ENCODE measurements around the gene INPP5A.

DNA sequence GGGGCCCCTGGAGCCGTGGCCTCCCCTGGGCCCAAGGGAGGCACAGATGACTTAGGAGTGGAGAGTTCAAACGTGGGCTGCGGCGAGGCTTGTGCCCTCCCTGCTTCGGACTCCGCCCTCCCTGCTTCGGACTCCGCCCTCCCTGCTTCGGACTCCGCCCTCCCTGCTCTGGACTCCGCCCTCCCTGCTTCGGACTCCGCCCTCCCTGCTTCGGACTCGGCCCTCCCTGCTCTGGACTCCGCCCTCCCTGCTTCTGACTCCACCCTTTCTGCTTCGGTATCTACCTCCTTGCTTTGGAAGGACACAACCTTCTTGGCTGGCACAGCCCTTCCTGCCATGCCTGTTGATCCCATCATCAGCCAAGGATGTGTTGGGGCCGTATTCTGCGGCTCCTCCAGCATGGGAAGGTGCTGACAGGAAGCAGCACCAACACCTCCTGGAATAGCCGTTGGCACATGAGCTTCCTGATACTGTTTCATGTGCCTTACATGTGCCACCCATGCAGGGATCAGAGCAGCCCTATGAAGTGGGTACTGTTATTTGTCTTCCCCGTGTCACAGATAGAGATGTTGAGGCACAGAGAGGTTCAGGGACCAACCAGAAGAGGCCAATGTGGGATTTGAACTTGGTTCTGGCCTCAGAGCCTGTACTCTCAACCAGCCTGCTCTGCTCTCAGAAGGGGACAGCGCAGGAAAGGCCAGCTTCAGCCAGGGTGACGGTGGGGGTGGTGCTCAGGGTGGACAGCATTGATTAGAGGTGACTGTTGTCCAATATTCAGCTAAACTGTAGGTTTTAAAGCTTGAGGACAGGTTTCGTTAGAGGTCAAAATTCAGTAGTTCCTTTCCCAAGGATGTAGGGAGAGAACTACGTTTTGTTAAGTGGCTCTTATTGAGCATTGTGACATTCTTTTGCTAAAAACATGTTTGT lies 133.9 kb downstream of the INPP5A start:
- TF ChIP-seq CTCF (CRISPR knock-in tag; IDR thresholded peaks at IDR 0.05) (no peak), ZBTB26 (CRISPR knock-in tag; IDR thresholded peaks at IDR 0.05; ENCODE audit: borderline replicate concordance) (no peak), MAX (IDR thresholded peaks at IDR 0.05) (no peak), HNRNPL (IDR thresholded peaks at IDR 0.05; ENCODE audit: low read depth, low read length) (no peak), CBX1 (IDR thresholded peaks at IDR 0.05; ENCODE audit: low read depth) (no peak), ZNF850 (CRISPR knock-in tag; conservative IDR thresholded peaks at IDR 0.05) (no peak), ZNF549 (CRISPR knock-in tag; IDR thresholded peaks at IDR 0.05) (no peak), KLF13 (CRISPR knock-in tag; IDR thresholded peaks at IDR 0.05) (no peak), SP2 (CRISPR knock-in tag; IDR thresholded peaks at IDR 0.05) (no peak)

Measured in HepG2 (cell line).